ENCODE results near the gene TSPYL2.

- TF ChIP-seq CTCF (IDR thresholded peaks at IDR 0.05; ENCODE audit: low read length) (no peak), EZH2 (IDR thresholded peaks at IDR 0.05; ENCODE audit: borderline replicate concordance, low read length) (no peak)
These were observed 11.1 kb upstream of the TSPYL2 start for GRCh38 chrX:53071064-53071463.
